A673 (cell line): ENCODE results near the gene AQP5. TPM values are rescaled to one million over a fixed set of nuclear protein-coding genes. Genes with fewer than 3 reads are reported as not detected.

Source experiments
- BruUV-seq: library from RNA; stranded (reverse); fragments of 400-500 nt; replicated peaks from 2 replicates; lab custom pipeline; 2021; lab: Mats Ljungman, UMichigan
- CTCF ChIA-PET: fragments of 300-600 bp; sonication (Branson Sonifier 250); formaldehyde crosslinking; loops from one replicate; lab custom pipeline; 2022; ENCODE audit warnings: antibody characterized with exemption; lab: Charles Lee
- POLR2A ChIA-PET: fragments of 300-600 bp; sonication (Branson Sonifier 250); formaldehyde crosslinking; loops from one replicate; lab custom pipeline; 2022; ENCODE audit warnings: antibody characterized with exemption; ENCODE audit not compliant: low non-redundant PET; lab: Charles Lee
- DNase-seq: peaks from one replicate; pipeline ENCODE4 v3.0.0-alpha.2; 2015; ENCODE audit warnings: low spot score
- H3K27ac ChIP-seq: fragments of 200-600 bp; sonication (generic); 2 replicates; pipeline ENCODE4 v1.5.1; 2016; ENCODE audit warnings: mixed run types, low read depth, mild to moderate bottlenecking, mixed read lengths, antibody characterized with exemption, low read length; ENCODE audit not compliant: poor library complexity, severe bottlenecking
- H3K27me3 ChIP-seq: fragments of 200-600 bp; sonication (generic); replicated peaks from 2 replicates; pipeline ENCODE4 v1.6.1; 2017; ENCODE audit warnings: mixed run types, low read depth, mild to moderate bottlenecking, mixed read lengths, antibody characterized with exemption, low read length; ENCODE audit not compliant: insufficient read depth, poor library complexity
- H3K36me3 ChIP-seq: fragments of 200-600 bp; sonication (generic); 2 replicates; pipeline ENCODE4 v1.6.1; 2016; ENCODE audit warnings: mixed run types, mild to moderate bottlenecking, mixed read lengths, antibody characterized with exemption, low read length; ENCODE audit not compliant: insufficient read depth, poor library complexity, severe bottlenecking
- H3K4me1 ChIP-seq: fragments of 200-600 bp; sonication (generic); 2 replicates; pipeline ENCODE4 v1.6.1; 2017; ENCODE audit warnings: mixed run types, mild to moderate bottlenecking, mixed read lengths, antibody characterized with exemption, low read length; ENCODE audit not compliant: insufficient read depth, poor library complexity, severe bottlenecking
- H3K4me3 ChIP-seq: fragments of 200-600 bp; sonication (generic); 2 replicates; pipeline ENCODE4 v1.5.1; 2016; ENCODE audit warnings: low read depth, mixed run types, mild to moderate bottlenecking, mixed read lengths, low read length; ENCODE audit not compliant: poor library complexity, severe bottlenecking
- H3K9me3 ChIP-seq: fragments of 200-600 bp; sonication (generic); 2 replicates; pipeline ENCODE4 v1.6.1; 2016; ENCODE audit warnings: mixed run types, low read depth, mild to moderate bottlenecking, mixed read lengths, antibody characterized with exemption, low read length; ENCODE audit not compliant: poor library complexity, severe bottlenecking
- EZH2 ChIP-seq: fragments of 200-600 bp; sonication (generic); IDR thresholded peaks from 2 replicates; pipeline ENCODE4 v1.6.1; 2017; ENCODE audit warnings: borderline replicate concordance, low read depth, mild to moderate bottlenecking, mixed read lengths, antibody characterized with exemption, low read length; ENCODE audit not compliant: poor library complexity, severe bottlenecking
- intact Hi-C: fragments of 100-400 bp; cut with micrococcal nuclease; formaldehyde crosslinking; loops from one replicate; pipeline ENCODE4 v1.10.0; 2022; ENCODE audit not compliant: unreplicated experiment
- total RNA-seq: library from RNA; stranded (reverse); gene quantifications from 2 replicates; pipeline ENCODE4 v1.2.3, GENCODE V29; 2021
- TF ChIP-seq, protein P1 (sequence below): fragments of 300-800, 200-600 bp; sonication (generic); conservative IDR thresholded peaks from 2 replicates; pipeline ENCODE4 v1.5.1; 2017; ENCODE audit warnings: low read depth, mild to moderate bottlenecking, antibody characterized with exemption, low read length, moderate library complexity, mixed read lengths

The AQP5 gene
- total RNA-seq, 1 experiment from 2014 or later: not detected

- no peak overlapping the region for H3K27ac ChIP-seq
- no peaks in the 10 kb centered on the region for H3K27me3 ChIP-seq
- no peaks in the 10 kb centered on the region for H3K4me1 ChIP-seq
- DNase-seq: no peak
- no peaks in the 10 kb centered on the region for H3K9me3 ChIP-seq
- H3K4me3 ChIP-seq: no peak overlapping the region
- intact Hi-C loops: no loop called here
- TF ChIP-seq EZH2: no peak
- TF ChIP-seq, protein P1, sequence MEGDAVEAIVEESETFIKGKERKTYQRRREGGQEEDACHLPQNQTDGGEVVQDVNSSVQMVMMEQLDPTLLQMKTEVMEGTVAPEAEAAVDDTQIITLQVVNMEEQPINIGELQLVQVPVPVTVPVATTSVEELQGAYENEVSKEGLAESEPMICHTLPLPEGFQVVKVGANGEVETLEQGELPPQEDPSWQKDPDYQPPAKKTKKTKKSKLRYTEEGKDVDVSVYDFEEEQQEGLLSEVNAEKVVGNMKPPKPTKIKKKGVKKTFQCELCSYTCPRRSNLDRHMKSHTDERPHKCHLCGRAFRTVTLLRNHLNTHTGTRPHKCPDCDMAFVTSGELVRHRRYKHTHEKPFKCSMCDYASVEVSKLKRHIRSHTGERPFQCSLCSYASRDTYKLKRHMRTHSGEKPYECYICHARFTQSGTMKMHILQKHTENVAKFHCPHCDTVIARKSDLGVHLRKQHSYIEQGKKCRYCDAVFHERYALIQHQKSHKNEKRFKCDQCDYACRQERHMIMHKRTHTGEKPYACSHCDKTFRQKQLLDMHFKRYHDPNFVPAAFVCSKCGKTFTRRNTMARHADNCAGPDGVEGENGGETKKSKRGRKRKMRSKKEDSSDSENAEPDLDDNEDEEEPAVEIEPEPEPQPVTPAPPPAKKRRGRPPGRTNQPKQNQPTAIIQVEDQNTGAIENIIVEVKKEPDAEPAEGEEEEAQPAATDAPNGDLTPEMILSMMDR: no peak
- POLR2A ChIA-PET: no interaction called here
- no TSS peak for BruUV-seq
- CTCF ChIA-PET: no interaction called here
- peaks cover 91% of the 10 kb centered on the region for H3K36me3 ChIP-seq
These were observed 36.8 kb downstream of the AQP5 start for GRCh38 chr12:49998453-49998852.

GRCh38 chr12:50003595-50003994, 41.9 kb downstream of the AQP5 start:
- H3K27ac ChIP-seq: no peak overlapping the region
- peaks cover 86% of the 10 kb centered on the region for H3K36me3 ChIP-seq
- DNase-seq: no peak
- intact Hi-C loops: no loop called here
- H3K4me3 ChIP-seq: no peak overlapping the region
- BruUV-seq: no TSS peak
- no peaks in the 10 kb centered on the region for H3K9me3 ChIP-seq
- TF ChIP-seq, protein P1: no peak
- TF ChIP-seq EZH2: no peak
- no peaks in the 10 kb centered on the region for H3K4me1 ChIP-seq
- ChIA-PET POLR2A (no interaction called here), CTCF (no interaction called here)
- H3K27me3 ChIP-seq: no peaks in the 10 kb centered on the region

GRCh38 chr12:50004696-50005095, 43.0 kb downstream of the AQP5 start:
- POLR2A ChIA-PET: interaction anchor here (0.6 kb wide), 1 partner anchor 25 kb away, joined by 11 read pairs; no protein-coding TSS in a partner anchor
- no peak for DNase-seq
- H3K36me3 ChIP-seq: peaks cover 86% of the 10 kb centered on the region

More at GRCh38 chr12:50004696-50005095, 43.0 kb downstream of the AQP5 start:
- H3K4me1 ChIP-seq: no peaks in the 10 kb centered on the region
- TF ChIP-seq, protein P1: no peak
- TF ChIP-seq EZH2: no peak
- H3K27ac ChIP-seq: no peak overlapping the region
- H3K9me3 ChIP-seq: no peaks in the 10 kb centered on the region
- no TSS peak for BruUV-seq
- CTCF ChIA-PET: no interaction called here
- H3K27me3 ChIP-seq: no peaks in the 10 kb centered on the region
- H3K4me3 ChIP-seq: no peak overlapping the region
- intact Hi-C loops: no loop called here
